ENCODE results near the gene SBF1.

The SBF1 gene

GRCh38 chr22:50465066-50465930, 9.5 kb downstream of the SBF1 start:
- DNase-seq (ENCODE audit: low spot score): no peak

- no peak for DNase-seq (ENCODE audit: low spot score)
Observed at GRCh38 chr22:50464451-50464850, 10.4 kb downstream of the SBF1 start.

GRCh38 chr22:50463188-50463900, 11.5 kb downstream of the SBF1 start:
- DNase-seq (ENCODE audit: low spot score): no peak

GRCh38 chr22:50461979-50462540, 12.8 kb downstream of the SBF1 start:
- DNase-seq (ENCODE audit: low spot score): no peak

- no peak for DNase-seq (ENCODE audit: low spot score)
Observed at GRCh38 chr22:50461536-50461935, 13.3 kb downstream of the SBF1 start.

- no peak for DNase-seq (ENCODE audit: low spot score)
Observed at GRCh38 chr22:50460938-50461337, 13.9 kb downstream of the SBF1 start.

- no peak for DNase-seq (ENCODE audit: low spot score)
Observed at GRCh38 chr22:50459496-50460140, 15.2 kb downstream of the SBF1 start.

- no peak for DNase-seq (ENCODE audit: low spot score)
Observed at GRCh38 chr22:50459016-50459415, 15.8 kb downstream of the SBF1 start.

GRCh38 chr22:50456466-50457234, 18.2 kb downstream of the SBF1 start:
- no peak for DNase-seq (ENCODE audit: low spot score)

- no peak for DNase-seq (ENCODE audit: low spot score)
Observed at GRCh38 chr22:50456026-50456425, 18.8 kb downstream of the SBF1 start.

GRCh38 chr22:50455201-50455600, 19.6 kb downstream of the SBF1 start:
- DNase-seq (ENCODE audit: low spot score): no peak

GRCh38 chr22:50454556-50455075, 20.2 kb downstream of the SBF1 start:
- no peak for DNase-seq (ENCODE audit: low spot score)

GRCh38 chr22:50452649-50453048, 22.2 kb downstream of the SBF1 start:
- no peak for DNase-seq (ENCODE audit: low spot score)

- DNase-seq (ENCODE audit: low spot score): peak; percentile 45
Observed at GRCh38 chr22:50447576-50448551, 27.0 kb downstream of the SBF1 start.

- no peak for DNase-seq (ENCODE audit: low spot score)
Observed at GRCh38 chr22:50446708-50447575, 27.9 kb downstream of the SBF1 start.

GRCh38 chr22:50445880-50446707, 28.7 kb downstream of the SBF1 start:
- DNase-seq (ENCODE audit: low spot score): no peak

GRCh38 chr22:50445071-50445879, 29.6 kb downstream of the SBF1 start:
- no peak for DNase-seq (ENCODE audit: low spot score)

GRCh38 chr22:50444663-50445062, 30.2 kb downstream of the SBF1 start:
- DNase-seq (ENCODE audit: low spot score): no peak
